HFF-Myc (cell line): ENCODE results near the gene HDAC2.
"Not testable (repeated sequence)": the region's sequence is repeated elsewhere in the genome, so short reads cannot be mapped to it uniquely, and the experiment has no call there.

ENCODE experiments used
- DNase-seq: peaks from one replicate; pipeline ENCODE4 v3.0.0-alpha.2; 2011; ENCODE audit warnings: low read depth; ENCODE audit errors: extremely low read depth
- H3K4me3 ChIP-seq: replicated peaks from 2 replicates; pipeline ENCODE4 v1.5.1; 2011; ENCODE audit warnings: low read depth, mild to moderate bottlenecking, control low read depth, low read length
- CTCF ChIP-seq: IDR thresholded peaks from 2 replicates; pipeline ENCODE4 v1.5.1; 2012; ENCODE audit warnings: mild to moderate bottlenecking, low read depth, low read length, control low read depth; ENCODE audit errors: missing control alignments

Gene HDAC2

GRCh38 chr6:113923526-113923925 lies 47.4 kb downstream of the HDAC2 start:
- no peak for DNase-seq
- H3K4me3 ChIP-seq, result no peak overlapping the region
- no peak for TF ChIP-seq CTCF

- no peak for TF ChIP-seq CTCF
- H3K4me3 ChIP-seq, result no peak overlapping the region
- no peak for DNase-seq
Measured at GRCh38 chr6:113921299-113921904, 49.5 kb downstream of the HDAC2 start.

GRCh38 chr6:113920663-113921267 lies 50.2 kb downstream of the HDAC2 start:
- no peak for DNase-seq
- TF ChIP-seq CTCF, result no peak
- H3K4me3 ChIP-seq, result no peak overlapping the region

GRCh38 chr6:113910285-113910684 lies 60.7 kb downstream of the HDAC2 start:
- not testable (repeated sequence) for H3K4me3 ChIP-seq, DNase-seq

- peak; percentile 72 for DNase-seq
- no peak overlapping the region for H3K4me3 ChIP-seq
- TF ChIP-seq CTCF, result peak; percentile 42
Measured at GRCh38 chr6:113909224-113909856, 61.6 kb downstream of the HDAC2 start.

GRCh38 chr6:113908801-113909200 lies 62.1 kb downstream of the HDAC2 start:
- no peak overlapping the region for H3K4me3 ChIP-seq
- no peak for DNase-seq
- TF ChIP-seq CTCF, result no peak

GRCh38 chr6:113907102-113907815 lies 63.7 kb downstream of the HDAC2 start:
- no peak for DNase-seq
- TF ChIP-seq CTCF, result no peak
- H3K4me3 ChIP-seq, result no peak overlapping the region
